ENCODE measurements around the gene CALML4.

Gene CALML4

DNA sequence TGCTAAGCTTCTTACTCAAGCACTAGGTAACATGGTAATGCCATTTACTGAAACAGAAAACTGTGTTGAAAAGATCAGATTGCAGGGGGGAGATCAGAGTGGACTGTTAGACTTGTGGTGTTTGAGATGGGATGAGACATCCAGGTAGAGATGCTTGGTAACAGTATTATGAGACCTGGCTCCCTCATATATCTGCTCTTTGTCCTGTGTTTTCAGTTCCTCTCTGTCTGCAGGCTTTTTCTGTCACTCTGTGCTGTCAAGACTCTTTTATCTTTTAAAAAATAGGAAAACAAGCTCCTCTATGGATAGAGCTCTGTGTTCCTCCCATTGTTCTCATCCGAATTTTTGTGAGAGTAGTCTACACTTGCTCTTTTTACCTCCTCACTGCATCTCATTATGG, 48.1 kb downstream of the CALML4 start:
- peaks cover 45% of the 10 kb centered on the region for H3K36me3 ChIP-seq
- TF ChIP-seq, protein P1, sequence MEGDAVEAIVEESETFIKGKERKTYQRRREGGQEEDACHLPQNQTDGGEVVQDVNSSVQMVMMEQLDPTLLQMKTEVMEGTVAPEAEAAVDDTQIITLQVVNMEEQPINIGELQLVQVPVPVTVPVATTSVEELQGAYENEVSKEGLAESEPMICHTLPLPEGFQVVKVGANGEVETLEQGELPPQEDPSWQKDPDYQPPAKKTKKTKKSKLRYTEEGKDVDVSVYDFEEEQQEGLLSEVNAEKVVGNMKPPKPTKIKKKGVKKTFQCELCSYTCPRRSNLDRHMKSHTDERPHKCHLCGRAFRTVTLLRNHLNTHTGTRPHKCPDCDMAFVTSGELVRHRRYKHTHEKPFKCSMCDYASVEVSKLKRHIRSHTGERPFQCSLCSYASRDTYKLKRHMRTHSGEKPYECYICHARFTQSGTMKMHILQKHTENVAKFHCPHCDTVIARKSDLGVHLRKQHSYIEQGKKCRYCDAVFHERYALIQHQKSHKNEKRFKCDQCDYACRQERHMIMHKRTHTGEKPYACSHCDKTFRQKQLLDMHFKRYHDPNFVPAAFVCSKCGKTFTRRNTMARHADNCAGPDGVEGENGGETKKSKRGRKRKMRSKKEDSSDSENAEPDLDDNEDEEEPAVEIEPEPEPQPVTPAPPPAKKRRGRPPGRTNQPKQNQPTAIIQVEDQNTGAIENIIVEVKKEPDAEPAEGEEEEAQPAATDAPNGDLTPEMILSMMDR (IDR thresholded peaks at IDR 0.05; ENCODE audit: low read depth, low read length), result no peak

DNA sequence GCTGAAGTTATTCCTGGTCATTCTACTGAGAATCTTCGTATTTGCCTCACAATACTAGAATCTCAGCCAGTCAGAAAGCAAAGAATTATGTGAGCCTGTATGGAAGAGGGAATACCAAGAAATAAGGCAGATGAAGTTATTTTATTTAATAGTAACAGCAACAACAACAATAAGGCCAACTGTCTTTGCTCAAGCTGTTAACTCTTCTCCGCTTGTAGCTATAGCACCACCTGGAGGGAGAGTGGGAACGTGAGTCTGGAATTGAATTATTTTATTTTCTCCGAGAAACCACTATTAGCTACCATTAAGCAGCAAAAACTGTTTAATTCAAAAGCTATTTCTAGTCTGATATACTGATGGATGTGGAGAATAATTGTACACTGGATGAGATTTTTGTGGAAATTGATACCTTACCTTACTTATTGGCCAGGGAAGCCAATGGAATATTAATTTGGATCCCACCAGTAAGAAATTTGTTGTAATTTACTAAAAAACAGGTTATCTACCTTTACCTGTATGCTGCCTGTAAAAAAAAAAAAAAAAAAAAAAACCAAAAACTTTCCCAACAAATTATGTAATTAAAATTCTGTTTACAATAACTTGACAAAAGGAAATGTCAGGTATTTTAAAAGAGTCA, 50.1 kb downstream of the CALML4 start:
- DNase-seq, result peak; percentile 38

More for the DNA sequence above, 48.1 kb downstream of the CALML4 start:
- DNase-seq, result no peak
- Histone ChIP-seq H3K4me3 (ENCODE audit: low read depth, low read length) (no peak overlapping the region), H3K27ac (no peak overlapping the region), H3K27me3 (ENCODE audit: insufficient read depth, low read depth, severe bottlenecking) (no peaks in the 10 kb centered on the region), H3K9me3 (ENCODE audit: severe bottlenecking) (no peaks in the 10 kb centered on the region)

DNA sequence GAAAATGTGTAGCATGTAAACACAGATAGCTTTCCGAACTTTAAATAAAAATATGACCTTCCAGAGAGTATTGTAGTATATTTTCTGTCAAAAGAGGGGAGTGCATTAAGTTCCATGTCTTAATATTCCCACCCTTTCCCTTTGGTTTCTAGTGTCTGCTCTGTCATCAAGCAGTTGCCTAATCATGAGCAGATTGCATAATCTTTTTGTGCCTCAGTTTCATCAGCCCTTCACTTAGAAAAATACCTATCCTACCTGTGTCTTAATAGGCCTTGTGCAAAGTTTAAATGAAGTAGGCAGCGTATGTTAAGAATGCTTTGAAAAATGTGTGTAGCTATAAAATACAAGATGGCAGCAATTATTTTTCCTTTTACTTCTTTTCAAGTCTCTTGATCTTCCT, 52.8 kb downstream of the CALML4 start:
- no peak overlapping the region for H3K4me3 ChIP-seq (ENCODE audit: low read depth, low read length)
- H3K9me3 ChIP-seq (ENCODE audit: severe bottlenecking), result no peaks in the 10 kb centered on the region
- H3K27ac ChIP-seq, result no peak overlapping the region
- TF ChIP-seq, protein P1 (IDR thresholded peaks at IDR 0.05; ENCODE audit: low read depth, low read length), result no peak
- H3K36me3 ChIP-seq, result peaks cover 29% of the 10 kb centered on the region
- no peaks in the 10 kb centered on the region for H3K27me3 ChIP-seq (ENCODE audit: insufficient read depth, low read depth, severe bottlenecking)
- no peak for DNase-seq

More for the DNA sequence above, 50.1 kb downstream of the CALML4 start:
- TF ChIP-seq, protein P1 (IDR thresholded peaks at IDR 0.05; ENCODE audit: low read depth, low read length), result peak; percentile 65
- Histone ChIP-seq H3K27me3 (ENCODE audit: insufficient read depth, low read depth, severe bottlenecking) (no peaks in the 10 kb centered on the region), H3K9me3 (ENCODE audit: severe bottlenecking) (no peaks in the 10 kb centered on the region), H3K4me3 (ENCODE audit: low read depth, low read length) (no peak overlapping the region), H3K27ac (no peak overlapping the region), H3K36me3 (peaks cover 30% of the 10 kb centered on the region)

DNA sequence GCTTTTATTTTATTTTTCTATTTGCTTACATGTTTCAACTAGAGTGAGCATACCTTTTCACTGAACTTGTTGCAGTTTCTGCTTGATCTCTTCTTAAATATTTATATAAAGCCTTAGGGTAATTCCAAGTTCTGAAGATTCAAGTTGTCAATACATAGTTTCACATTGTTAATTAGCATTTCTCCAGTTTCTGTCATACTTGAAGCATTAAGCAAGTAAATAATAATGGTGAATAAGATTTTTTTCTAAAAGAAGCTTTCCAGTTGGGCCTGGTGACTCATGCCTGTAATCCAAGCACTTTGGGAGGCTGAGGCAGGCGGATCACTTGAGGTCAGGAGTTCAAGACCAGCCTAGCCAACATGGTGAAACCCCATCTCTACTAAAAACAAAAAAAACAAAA, 53.9 kb downstream of the CALML4 start:
- Histone ChIP-seq H3K4me3 (ENCODE audit: low read depth, low read length) (no peak overlapping the region), H3K36me3 (peaks cover 39% of the 10 kb centered on the region), H3K9me3 (ENCODE audit: severe bottlenecking) (no peaks in the 10 kb centered on the region), H3K27ac (no peak overlapping the region), H3K27me3 (ENCODE audit: insufficient read depth, low read depth, severe bottlenecking) (no peaks in the 10 kb centered on the region)
- DNase-seq, result no peak
- TF ChIP-seq, protein P1 (IDR thresholded peaks at IDR 0.05; ENCODE audit: low read depth, low read length), result no peak

DNA sequence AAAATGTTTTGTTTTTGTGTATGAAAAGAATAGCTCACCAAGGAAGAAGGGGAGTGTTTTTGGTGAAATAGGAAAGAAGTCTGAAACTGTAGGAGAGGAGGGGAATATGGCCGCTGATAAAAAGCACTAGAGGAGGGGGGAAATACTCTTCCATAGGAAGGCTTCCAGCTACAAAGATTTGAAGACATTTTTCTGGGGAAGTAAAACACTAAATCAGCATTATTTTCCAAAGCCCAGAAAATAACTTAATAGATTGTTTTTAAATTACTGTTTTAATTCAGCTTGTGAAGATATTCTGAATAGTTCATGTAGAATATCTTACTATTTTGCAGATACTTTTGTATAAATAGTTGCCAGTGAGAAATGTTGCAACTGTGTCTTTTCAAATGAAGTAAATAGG, 54.9 kb downstream of the CALML4 start:
- DNase-seq, result no peak
- Histone ChIP-seq H3K4me3 (ENCODE audit: low read depth, low read length) (no peak overlapping the region), H3K36me3 (peaks cover 39% of the 10 kb centered on the region), H3K27me3 (ENCODE audit: insufficient read depth, low read depth, severe bottlenecking) (no peaks in the 10 kb centered on the region), H3K9me3 (ENCODE audit: severe bottlenecking) (no peaks in the 10 kb centered on the region), H3K27ac (no peak overlapping the region)
- TF ChIP-seq, protein P1 (IDR thresholded peaks at IDR 0.05; ENCODE audit: low read depth, low read length), result no peak

DNA sequence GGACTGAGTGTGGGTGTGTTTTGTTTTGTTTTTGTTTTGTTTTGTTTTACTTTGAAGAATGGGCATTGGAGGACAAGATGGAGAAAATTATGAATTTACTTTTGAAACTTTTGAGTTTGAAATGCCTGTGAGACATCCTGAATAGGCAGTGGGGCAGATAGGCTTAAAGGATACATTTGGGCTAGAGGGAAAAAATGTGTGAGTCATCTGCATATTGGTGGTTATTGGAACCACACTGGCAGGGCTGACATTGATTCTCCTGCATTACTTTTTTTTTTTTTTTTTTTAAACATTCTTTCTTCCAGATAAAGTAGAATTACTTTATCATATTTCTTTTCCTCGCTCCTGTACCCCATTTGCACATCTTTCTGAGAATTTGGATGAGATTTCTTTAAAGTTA, 56.1 kb downstream of the CALML4 start:
- Histone ChIP-seq H3K27ac (no peak overlapping the region), H3K36me3 (peaks cover 34% of the 10 kb centered on the region)
- no peak for DNase-seq

More for the DNA sequence above, 56.1 kb downstream of the CALML4 start:
- no peak overlapping the region for H3K4me3 ChIP-seq (ENCODE audit: low read depth, low read length)
- H3K9me3 ChIP-seq (ENCODE audit: severe bottlenecking), result no peaks in the 10 kb centered on the region
- H3K27me3 ChIP-seq (ENCODE audit: insufficient read depth, low read depth, severe bottlenecking), result no peaks in the 10 kb centered on the region
- TF ChIP-seq, protein P1 (IDR thresholded peaks at IDR 0.05; ENCODE audit: low read depth, low read length), result no peak
